Right kidney (tissue), 1 donor: Measurements from ENCODE around the gene PATJ.

Experiments
- DNase-seq: peaks from one replicate; pipeline ENCODE4 v3.0.0-alpha.2; 2016

Gene PATJ

GRCh38 chr1:62054188-62054587 lies 311.9 kb downstream of the PATJ start:
- DNase-seq, result no peak

- DNase-seq, result no peak
Observed at GRCh38 chr1:62057230-62057629, 314.9 kb downstream of the PATJ start.

- DNase-seq, result no peak
Observed at GRCh38 chr1:62057641-62058290, 315.5 kb downstream of the PATJ start.

GRCh38 chr1:62058956-62059355 lies 316.7 kb downstream of the PATJ start:
- DNase-seq, result no peak

GRCh38 chr1:62062087-62062486 lies 319.8 kb downstream of the PATJ start:
- DNase-seq, result no peak

- no peak for DNase-seq
Observed at GRCh38 chr1:62064829-62065407, 322.6 kb downstream of the PATJ start.

GRCh38 chr1:62066713-62067112 lies 324.4 kb downstream of the PATJ start:
- no peak for DNase-seq

GRCh38 chr1:62068416-62068843 lies 326.1 kb downstream of the PATJ start:
- no peak for DNase-seq

GRCh38 chr1:62068978-62069377 lies 326.7 kb downstream of the PATJ start:
- no peak for DNase-seq

- no peak for DNase-seq
Observed at GRCh38 chr1:62070384-62071011, 328.2 kb downstream of the PATJ start.

GRCh38 chr1:62071695-62072094 lies 329.4 kb downstream of the PATJ start:
- no peak for DNase-seq

GRCh38 chr1:62076286-62076685 lies 334.0 kb downstream of the PATJ start:
- no peak for DNase-seq

- no peak for DNase-seq
Observed at GRCh38 chr1:62077821-62078220, 335.5 kb downstream of the PATJ start.

GRCh38 chr1:62082456-62083363 lies 340.4 kb downstream of the PATJ start:
- no peak for DNase-seq

- DNase-seq, result no peak
Observed at GRCh38 chr1:62084310-62084890, 342.1 kb downstream of the PATJ start.

- no peak for DNase-seq
Observed at GRCh38 chr1:62088439-62088838, 346.2 kb downstream of the PATJ start.

- no peak for DNase-seq
Observed at GRCh38 chr1:62089570-62089969, 347.3 kb downstream of the PATJ start.

- DNase-seq, result no peak
Observed at GRCh38 chr1:62090016-62090415, 347.7 kb downstream of the PATJ start.

GRCh38 chr1:62092110-62092509 lies 349.8 kb downstream of the PATJ start:
- no peak for DNase-seq

GRCh38 chr1:62093261-62093660 lies 351.0 kb downstream of the PATJ start:
- no peak for DNase-seq

GRCh38 chr1:62097464-62097863 lies 355.2 kb downstream of the PATJ start:
- DNase-seq, result no peak

GRCh38 chr1:62100442-62100841 lies 358.2 kb downstream of the PATJ start:
- DNase-seq, result no peak

- no peak for DNase-seq
Observed at GRCh38 chr1:62103846-62104245, 361.6 kb downstream of the PATJ start.
